CD4-positive, alpha-beta T cell treated with Interleukin-10 for 1 hour (primary cell): ENCODE results near the gene LCOR.
A peak's percentile ranks its signal among the peaks of the same experiment; 100 is the strongest.

Experiments
- DNase-seq: peaks from one replicate; pipeline ENCODE4 v3.0.0-alpha.2; 2020

The LCOR gene

DNA sequence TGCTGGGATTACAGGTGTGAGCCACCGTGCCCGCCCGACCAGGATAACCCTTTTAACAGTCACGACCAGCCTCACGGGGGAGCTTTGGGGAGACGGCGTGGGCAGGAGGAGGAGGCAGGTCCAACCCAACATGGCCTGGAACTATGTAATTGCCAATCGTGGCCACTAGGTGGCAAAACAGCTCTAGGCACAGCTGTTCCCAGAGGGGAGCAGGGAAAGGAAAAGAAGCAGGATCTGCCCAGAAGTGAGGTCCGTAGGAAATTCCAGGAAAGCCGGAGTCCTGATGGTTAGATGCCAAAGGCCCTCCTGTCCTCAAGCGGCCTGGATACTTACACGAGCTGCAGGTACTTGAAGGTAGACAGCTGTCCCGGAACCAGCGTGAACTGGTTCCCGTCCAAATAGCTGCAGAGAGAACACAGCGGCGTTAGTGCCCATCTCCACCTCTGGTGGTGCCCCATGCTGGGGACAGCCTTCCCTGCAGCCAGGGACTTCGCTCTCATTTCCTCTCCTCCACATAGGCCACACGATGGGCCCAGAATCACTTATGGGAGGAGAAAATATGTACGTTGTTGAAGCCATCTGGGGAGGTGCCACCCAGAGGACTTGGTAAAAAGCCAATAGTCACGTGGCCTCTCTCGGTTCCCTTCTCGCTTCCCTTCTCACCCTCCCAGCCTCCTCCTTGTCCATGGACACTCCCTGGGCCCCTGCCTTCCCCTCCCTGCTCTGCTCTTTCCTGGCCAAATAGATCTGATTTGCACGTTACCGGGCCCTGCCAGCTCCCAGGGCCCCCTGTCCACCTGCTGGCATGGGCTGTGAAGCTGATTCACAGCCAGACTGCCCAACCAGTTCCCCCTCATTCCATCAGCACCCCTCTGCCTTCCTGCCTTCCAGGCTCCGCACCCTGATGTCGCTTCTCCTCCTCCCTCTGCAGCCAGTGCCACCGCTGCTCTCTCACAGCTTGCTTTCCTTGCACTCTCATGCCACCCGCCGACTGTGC, 205.6 kb downstream of the LCOR start:
- peak; percentile 65 for DNase-seq

DNA sequence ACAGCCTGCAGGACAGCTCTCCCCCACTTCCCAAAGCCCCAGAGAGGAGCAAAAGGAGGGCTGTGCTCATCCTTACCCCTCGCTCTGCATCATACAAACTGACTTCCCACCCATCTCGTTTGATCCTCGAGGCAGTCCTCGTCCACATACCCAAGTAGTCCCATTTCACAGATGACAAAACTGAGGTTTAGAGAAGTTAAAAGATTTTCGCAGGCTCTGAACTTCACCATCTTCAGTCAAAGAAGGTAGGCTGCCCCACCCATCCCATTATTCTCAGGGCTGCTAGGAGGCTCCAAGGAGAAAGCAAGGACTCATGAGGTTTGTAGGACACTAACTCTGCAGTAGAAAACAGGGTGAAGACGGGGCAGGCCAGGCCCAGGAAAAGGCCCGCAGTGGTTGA, 206.6 kb downstream of the LCOR start:
- DNase-seq, result no peak

DNA sequence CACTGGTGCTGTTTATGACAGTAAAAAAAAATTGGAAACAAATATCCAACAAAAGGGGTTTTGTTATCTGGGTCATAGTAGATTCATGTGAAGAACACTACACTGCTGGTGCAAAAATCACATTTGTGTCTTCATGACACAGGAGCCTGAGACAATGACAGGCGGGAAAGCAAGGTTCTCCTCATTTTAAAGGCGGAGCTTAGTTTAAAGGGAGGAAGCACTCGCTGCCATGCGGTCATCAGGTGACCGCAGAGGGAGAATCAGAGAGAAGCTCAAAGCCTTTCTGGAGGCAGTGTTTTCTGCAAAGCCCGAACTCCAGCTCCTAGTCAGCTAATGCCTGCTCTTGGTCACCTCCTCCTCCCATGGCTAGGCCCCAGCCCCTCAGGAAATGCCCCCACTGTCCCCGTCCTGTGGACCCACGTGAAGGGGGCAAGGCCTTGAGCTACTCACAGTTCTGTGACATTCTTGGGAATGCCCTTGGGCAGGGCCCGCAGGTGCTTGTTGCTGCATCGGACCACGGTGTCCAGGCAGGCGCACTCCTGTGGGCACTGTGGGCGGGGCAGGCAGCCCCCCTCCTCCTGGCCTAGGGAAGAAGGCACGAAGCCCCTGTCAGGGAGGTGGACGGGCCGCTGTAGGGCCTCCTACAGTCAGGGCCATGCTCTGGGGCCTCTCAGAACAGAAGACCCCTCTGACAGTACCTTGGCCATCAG, 207.6 kb downstream of the LCOR start:
- DNase-seq, result no peak

DNA sequence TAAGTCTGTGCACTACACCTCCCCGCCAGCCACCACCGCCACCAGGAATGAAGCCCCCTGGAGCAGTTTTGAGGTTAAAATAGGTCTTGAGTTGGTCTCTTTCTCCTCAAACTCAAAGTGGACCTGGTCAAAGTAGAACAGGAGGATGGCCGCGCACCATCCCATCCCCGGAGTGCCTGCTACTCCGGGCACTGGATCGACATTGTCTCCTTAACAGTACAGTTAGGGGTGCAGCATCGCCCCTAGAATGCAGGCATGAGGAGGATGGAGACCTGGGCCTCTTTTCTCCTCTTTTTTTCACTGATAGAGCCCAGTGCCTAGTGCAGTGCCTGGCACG, 208.1 kb downstream of the LCOR start:
- DNase-seq, result no peak

DNA sequence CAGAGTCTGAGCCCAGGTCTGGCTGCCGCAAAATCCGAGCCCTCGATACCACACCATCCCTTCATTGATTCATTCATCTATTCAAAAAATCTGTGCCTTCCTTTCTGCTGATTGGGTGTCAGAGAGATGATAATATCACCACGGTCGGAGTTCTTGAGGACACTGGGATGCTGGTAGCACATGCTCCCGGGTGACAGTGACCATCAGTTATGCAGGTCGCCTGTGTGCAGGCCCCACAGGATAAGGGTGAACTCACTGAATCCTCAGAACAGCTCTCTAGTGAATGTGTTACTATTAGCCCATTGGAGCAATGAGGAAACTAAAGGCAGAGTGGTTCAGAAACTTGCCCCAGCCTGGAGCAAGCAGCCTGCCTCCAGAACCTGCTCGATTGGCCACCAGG, 208.6 kb downstream of the LCOR start:
- no peak for DNase-seq

DNA sequence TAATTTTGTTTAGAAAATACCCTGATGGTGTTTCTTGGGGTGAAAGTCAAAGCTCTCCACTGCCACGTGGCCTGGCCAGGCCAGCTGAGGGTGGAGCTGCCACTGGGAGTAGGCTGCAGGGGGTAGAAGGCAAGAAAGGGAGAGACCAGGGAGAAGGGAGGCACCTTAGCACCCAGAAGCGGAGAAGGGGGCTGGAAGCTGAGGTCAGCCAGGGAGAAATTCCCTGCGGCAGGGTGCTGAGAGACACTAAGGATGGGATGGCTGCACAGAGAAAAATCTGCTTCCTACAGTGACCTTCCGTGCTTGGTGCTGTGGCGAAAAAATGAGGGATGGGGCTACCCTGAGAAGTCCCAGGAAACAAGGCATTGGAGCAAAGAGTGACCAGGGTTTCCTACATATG, 210.0 kb downstream of the LCOR start:
- DNase-seq, result no peak

DNA sequence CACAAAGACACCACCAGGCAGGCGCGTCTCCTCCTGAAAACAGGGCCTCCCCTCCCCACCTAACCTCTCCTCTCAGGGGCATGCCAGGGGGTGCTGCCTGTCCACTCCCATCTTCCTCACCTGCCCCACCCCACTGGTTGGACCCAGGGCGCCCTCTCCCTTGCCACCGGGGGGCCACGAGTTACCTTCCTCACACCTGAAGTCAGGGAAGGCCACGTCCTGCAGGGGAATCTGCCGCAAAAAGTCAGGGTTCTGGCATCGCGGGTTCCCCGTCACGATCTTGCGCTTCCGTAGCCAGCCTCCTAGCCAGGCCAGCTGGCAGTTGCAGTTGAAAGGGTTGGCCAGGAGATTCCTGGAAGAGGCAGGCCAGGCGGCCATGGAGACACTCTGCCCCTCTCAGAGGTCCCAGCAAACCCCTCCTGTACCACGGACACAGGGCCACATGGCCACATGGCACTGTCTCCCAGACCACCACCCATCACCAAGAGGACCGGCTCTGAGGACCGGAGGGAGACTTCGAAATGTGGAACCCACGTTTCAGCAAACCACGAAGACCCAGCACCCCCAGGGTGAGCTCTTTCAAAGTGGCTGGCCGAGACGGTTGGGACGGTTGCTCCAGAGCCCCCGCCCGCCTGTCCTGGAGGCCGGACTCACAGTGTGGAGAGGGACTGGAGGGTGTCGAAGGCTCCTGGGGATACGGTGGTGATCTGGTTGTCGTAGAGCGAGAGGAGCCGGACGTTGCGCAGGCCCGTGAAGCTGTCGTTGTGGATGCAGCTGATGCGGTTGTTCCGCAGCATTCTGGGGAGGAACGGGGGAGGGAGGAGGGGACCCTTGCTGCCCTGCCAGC, 210.8 kb downstream of the LCOR start:
- DNase-seq, result no peak

DNA sequence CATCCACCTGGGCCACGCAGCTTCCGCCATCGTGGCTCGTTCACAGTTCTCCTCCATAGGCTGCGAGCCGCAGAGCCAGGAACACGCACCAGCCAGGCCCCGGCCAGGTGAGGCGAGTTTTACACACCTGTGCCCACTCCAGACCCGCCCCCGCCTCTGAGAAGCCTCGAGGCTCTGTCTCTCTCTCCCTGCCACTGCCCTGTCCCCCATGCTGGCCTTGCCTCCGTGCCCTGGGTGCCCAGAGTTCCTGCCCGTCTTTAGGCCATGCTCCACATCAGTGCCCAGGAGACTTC, 211.4 kb downstream of the LCOR start:
- DNase-seq, result no peak
